ENCODE data around the gene ATP8A1.
"Not testable (repeated sequence)": the region's sequence is repeated elsewhere in the genome, so short reads cannot be mapped to it uniquely, and the experiment has no call there.

ATP8A1 gene

DNA sequence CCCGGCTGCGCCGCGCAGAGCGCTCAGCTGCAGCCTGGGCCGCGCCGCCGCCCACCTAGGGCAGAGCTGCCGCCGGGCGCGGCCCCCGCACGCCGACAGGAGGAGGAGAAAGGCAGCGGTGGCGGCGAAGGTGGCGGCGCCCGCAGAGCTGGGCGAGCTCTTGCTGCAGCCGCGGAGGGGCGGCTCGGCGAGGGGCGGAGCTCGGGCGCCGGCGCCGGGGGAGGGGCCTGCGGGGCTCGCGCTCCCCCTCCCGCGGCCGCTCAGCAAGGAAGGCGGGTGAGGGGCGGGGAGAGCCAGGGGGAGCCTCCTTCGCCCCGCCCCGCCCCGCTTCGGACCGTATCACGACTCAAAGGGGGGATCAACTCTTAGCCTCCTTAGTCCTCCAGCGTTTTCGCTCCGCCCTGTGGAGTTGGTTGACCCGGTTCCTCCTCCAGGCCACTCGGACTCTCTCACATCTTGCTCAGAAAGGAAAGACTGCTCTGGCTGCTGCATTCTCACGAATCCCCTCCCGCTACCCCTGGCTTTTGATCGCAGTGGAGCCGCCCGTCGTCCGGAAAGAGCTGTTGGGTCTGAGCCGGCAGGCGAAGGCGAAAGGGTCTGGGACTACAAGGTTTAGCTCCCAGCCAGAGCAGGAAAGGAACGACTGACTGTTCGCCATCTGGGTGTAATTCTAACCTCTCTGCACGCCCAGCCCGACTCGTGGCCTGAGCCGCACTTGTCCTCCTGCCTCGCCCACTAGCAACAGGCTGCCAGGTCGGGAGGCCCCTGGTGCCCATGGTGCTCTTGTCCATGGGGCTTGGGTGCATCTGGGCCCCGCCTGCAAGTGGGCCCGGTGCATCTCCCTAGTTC lies at the start of gene ATP8A1:
Gene ATP8A1 (minus strand): TSS at position 162 of the 849 bp plus-strand sequence. CDS start 232 bp downstream, outside the sequence.
- DNase-seq, result peak; percentile 94

DNA sequence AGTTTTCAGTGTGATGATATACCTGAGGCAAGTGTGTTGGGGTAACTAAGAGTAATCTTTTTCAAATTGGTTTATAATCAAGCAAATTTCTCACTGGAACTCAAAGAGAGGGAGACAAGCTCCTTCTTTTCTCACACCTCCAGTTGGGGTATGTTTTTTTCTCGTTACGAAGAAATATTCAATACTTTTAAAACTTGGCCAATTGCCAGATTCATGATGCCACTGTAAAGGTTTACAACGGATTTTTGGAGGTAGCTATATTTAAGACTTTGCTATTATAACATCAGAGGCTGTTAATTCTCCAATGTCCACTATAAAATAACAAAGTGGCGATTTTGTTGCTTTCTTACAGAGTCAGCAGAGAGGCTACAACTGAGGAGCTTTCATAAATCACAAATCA lies 49.2 kb upstream of the ATP8A1 start:
- no peak for DNase-seq

DNA sequence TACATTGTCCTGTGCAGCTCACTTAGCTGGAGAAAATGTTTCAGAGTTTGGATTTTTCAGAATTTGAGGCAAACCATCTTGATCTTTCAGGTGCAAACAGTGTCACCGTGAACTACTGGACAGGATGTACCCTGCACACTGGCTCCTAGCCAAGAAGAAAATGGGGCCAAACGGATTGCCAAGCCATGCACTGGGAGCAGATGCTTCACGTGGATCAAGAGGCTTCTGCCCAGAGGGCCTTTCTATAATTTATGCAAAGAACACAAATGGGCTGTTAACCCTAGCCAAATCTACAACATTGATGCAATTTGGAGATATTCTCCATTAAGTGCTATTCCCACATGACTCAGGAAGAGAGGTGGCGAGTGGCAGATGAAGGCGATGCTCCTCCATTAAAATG lies 46.9 kb upstream of the ATP8A1 start:
- no peak for DNase-seq

DNA sequence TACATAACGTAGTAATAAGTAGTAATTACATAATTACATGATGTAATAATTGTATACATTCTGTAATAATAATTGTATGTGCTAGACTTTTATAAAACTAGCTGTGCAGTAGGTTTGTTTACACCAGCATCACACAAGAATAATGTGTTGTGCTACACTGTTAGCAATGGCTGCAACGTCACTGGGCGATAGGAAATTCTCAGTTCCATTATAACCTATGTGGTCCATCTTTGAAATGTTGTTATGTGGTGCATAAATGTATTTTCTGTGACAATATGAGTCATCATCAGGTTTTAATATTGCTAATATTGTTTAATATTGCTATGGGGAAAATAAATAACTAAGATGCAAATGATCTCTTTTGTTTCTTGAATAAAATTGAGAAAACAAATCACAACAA lies 46.0 kb upstream of the ATP8A1 start:
- DNase-seq, result no peak

DNA sequence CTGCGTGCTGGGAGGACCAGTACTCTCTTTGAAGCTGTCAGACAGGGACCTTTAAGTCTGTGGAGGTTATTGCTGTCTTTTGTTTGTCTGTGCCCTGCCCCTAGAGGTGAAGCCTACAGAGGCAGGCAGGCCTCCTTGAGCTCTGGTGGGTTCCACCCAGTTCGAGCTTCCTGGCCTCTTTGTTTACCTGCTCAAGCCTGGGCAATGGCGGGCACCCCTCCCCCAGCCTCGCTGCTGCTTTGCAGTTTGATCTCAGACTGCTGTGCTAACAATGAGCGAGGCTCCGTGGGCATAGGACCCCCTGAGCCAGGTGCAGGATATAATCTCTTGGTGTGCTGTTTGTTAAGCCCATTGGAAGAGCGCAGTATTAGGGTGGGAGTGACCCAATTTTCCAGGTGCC lies 44.9 kb upstream of the ATP8A1 start:
- not testable (repeated sequence) for DNase-seq

DNA sequence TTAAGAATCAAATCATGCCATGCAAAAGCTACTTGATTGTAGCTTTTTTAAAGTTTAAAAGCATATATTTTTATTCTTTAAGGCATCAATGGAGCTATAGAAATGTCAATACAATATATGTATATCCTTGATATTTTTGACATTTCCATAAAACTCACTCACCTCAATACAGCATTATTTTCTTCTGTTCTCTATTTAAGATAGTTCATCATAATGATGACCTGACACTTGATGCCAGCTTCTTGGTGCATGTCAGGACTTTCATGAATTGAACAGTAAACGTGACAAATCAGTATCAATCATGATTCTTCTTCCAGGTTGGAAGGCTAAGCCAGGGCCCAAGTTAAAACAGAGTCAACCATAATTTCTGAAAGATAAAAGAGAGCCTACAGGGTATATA lies 33.6 kb upstream of the ATP8A1 start:
- DNase-seq, result no peak

DNA sequence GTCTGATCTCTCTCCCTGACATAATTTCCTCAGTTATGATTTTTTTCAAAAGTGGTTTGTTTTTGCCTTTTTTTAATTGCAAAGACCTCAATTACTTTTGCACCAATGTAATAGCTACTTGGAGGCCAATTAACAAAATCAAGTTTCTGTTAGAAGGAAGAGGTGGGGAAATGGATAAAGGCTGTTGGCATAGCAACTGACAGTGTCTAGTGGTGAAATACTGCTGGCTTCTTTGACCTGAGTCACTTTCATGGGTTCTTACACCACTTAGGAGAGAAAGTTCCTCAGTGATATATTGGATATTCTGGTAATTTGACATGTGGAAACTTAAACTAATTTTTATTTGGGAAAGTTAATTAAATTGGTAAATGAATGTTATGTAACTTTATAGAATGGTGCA lies 26.5 kb upstream of the ATP8A1 start:
- no peak for DNase-seq

DNA sequence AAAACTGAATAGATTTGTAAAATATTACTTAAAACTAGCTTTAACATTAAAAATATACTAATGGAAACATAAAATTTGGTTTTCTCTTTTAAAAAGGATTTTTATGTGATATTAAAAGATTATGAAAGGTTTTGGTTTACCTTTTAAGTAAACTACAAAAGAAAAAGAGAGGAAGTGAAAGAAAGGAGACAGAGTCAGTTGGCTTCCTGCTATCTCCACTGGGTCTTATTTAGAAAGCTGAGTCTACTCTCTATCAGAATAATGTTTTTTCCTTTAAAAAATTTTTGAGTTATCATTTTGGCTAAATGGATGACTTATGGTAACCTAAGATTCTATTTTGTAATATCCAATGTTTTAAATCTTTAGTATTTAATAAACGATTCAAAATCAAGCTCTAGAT lies 21.6 kb upstream of the ATP8A1 start:
- DNase-seq, result no peak

DNA sequence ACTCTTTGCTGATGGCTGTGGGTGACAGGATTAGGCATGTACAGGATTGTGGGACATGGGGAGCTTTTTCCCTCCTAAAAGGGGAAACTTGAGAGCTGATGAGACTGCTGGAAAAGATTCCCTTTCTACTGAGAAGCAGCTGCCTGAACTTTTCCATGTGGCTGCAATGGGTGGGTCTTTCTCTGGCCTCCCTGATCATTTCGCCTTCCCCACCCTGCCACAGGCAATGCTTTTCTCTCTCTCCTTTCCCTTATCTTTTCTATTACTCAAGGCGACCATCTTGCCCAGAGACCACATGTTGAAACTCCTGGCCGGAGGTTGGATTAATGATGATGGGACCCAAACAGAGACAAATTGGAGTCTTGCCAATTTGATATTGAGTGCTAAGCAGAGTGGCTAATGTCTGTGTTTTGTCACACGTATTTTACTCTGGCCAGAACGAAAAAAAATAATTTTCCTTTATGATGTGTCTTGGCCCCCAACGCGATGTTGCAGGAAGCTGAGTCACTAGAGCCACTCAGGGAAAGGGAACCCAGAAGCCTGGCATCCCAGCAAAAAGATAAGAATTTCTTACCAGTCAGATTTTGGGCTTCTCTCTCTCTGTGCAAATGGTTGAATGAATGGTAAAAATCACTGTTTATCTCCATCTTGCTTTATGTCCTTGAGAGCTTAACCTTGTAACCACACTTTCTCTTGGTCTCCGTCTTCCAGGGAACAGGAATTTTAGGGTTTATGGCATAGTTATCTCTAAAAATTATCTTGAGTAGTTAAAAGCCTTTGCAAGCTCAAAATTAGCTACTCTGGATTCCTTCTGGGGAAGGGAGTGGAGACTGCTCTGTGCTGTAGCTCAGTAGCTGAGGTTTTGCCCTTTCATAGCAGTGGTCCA lies 19.4 kb upstream of the ATP8A1 start:
- no peak for DNase-seq

DNA sequence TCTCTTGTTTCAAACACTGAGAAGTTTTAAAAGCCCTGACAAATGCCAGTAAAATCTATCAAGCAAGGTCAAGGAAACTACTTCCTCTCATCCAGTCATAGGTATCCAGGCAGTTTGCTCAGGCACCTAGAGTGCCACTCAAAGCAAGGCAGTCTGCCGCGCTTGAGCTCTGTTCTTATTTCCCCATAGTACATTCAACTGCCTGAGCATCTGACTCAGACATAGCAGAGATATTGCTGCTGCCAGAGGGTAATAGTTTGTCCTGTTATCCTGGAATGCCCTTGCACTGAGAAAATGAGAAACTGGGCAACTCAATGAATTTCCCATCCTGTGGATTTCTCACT lies 16.1 kb upstream of the ATP8A1 start:
- DNase-seq, result peak; percentile 6

DNA sequence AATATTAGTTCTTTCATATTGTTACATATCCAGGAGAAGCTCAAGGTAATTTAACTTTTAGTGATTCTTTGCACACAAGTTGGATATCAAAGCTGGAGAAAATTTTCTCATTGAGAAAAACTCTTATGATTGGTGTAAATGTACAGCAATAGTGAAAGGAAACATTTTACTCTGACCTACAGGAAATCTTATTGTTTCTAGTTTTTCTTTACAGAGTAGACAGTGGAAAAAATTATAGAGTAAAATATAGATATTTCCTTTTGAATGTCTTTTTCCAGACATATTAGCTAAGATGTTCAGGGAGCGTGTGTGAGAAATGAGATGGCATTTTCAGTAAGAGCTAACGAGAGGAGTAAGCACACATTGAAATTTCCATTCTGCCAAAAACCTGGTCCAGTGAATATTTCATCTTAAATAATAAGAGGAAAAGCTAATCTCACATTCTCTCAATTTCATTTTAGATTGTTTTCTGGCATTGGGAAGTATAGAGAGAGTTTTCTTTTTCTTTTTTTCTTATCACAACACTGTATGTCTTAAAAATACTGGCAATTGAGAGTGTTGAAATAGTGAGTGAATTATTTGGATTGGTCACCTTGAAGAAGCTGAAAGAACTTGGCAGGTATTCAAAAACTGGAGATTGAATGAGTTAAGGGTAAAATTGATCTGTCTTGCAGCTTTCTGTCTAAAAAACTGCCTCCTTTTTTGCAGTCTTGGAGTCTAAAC lies 15.6 kb upstream of the ATP8A1 start:
- DNase-seq, result peak; percentile 23

DNA sequence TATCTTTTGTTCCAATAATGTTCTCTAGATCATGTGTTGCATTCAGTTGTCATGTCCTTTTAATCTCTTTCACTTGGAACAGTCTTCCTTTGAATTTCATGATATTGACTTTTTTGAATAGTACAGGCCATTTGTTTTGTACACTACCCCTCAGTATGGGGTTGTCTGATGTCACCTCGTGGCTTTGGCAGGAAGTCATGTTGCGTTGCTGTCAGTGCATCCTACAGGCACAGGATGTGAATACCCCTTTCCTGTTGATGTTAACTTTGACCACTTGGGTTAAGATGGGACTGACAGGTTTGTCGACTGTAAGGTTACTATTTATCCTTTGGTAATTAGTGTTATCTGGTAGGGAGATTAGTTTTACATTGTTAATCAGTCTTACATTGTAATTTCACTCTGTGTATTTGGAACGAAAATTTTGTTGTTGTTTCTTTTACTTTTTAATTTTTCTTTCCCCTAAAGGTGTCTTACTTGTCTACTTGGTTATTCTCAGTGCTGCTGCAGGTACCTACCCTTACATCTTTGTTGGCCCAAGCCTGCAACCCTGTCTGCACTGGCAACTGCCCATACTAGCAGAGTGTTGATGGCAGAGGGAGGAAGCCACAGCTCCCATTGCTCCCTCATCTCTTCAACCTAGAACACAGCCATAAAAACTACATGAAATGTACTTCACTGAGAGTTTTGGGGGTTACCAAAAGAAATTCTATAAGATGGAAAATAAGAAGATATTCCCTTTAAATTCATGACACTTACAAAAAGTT lies 14.7 kb upstream of the ATP8A1 start:
- DNase-seq, result peak; percentile 68

DNA sequence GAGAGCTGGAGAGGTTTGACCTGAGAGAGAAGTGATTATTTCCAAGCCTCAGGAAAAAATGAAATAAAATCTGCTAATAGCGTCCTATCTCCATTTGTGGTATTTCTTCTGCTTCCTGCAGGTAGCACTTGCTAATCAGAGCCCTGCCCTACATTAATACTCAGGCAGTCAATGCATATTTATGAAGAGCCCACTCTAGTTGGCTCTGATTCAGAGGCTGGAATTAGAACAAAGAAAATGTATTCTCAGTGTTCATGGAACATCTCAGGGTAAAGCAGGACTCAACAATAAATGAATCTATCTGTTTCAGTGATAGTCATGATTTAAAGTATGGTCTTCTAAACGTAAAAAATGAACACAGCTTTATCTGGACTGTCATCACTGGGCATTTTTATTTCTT lies 1.4 kb upstream of the ATP8A1 start:
- DNase-seq, result no peak

DNA sequence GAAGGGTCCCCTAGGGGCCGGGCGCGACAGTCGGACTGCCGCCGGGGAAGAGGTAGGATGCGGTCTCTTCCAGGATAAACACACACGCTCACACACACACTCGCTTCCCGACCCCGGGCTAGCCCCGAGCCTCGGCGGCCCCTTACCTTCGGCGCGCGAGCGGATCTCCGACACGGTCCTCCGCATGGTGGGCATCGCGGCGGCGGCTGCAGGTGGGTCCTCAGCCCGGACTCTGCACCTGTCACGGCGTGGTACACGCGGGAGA lies 294 bp downstream of the ATP8A1 start:
- DNase-seq, result no peak

DNA sequence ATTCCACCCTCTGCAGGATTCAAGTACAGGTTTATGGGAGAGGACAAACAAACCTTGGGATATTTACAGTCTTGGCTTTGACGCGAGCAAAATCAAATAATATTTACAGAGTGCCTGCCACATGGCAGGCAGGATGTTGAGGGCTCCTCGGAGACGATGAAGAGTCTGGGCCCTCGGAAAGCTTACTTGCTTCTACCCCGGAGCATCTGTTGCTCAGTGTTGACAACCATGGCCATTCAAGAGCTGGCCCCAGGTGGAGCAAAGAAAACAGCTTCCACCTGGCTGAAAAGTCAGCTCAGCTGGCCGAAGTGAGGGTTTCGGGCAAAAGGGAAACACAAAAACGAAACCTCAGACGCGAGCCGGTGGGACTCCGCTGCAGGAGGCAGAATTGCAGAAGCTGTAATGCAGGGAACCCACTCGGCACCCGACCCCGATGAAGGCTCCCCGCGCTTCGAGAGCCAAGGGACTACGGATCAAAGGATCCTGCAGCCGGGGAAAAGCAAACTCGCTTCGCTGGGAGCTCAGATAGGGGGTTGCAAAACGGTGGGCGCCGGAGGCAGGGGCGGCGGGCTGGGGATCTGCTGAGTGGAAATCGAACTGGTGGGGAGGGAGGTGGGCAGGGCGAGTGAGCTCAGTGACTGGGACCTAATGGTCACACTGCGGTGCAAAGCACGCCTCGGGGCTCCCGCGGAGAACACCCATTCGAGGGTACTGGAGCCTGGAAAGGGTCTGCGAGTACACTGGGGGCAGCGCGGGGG lies 805 bp downstream of the ATP8A1 start:
- DNase-seq, result peak; percentile 50

DNA sequence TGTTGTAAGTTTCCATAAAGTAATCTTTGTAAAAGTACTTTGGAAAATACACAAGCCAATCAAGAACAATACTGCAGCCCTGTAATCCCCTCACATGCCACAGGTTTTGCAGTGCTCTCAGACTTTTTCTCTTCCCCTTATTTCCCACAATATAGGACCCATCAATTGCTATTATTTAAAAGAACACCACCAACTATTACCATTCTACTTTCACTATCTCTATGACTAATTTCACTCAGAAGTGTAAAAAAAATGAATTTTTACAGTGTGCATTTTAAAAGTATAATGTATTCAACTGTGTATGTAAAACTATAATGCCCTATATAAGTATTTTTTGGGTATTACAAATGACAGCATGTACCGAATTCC lies 1.7 kb downstream of the ATP8A1 start:
- no peak for DNase-seq

DNA sequence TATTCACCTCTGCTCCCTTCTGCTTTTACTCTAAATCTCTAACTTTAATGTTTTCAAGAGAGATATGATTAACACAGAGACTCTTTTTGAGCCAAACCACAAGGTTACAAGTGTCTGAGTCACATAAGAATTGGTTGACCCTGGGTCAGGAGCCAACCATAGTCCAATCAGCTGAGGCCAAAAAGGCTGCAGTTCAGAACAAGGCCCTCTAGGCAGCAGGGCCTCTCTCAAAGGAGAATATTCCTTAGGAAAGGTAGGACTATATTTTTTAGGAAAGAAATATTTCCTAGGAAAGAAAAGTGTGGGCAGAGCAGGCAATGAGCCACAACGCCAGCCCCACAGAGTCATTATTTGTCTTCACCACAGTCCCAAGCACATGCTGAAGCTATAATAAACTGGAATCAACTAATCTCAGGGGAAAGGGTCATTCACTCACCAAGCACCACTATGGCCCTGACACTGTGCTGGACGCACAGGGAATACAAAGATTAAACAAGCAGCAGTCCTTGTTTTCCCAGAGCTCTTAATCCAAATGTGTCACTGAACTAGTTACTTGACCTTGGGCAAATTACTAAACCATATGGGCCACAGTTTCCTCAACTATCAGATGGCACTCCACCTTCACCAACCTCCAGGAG lies 2.2 kb downstream of the ATP8A1 start:
- peak; percentile 55 for DNase-seq

DNA sequence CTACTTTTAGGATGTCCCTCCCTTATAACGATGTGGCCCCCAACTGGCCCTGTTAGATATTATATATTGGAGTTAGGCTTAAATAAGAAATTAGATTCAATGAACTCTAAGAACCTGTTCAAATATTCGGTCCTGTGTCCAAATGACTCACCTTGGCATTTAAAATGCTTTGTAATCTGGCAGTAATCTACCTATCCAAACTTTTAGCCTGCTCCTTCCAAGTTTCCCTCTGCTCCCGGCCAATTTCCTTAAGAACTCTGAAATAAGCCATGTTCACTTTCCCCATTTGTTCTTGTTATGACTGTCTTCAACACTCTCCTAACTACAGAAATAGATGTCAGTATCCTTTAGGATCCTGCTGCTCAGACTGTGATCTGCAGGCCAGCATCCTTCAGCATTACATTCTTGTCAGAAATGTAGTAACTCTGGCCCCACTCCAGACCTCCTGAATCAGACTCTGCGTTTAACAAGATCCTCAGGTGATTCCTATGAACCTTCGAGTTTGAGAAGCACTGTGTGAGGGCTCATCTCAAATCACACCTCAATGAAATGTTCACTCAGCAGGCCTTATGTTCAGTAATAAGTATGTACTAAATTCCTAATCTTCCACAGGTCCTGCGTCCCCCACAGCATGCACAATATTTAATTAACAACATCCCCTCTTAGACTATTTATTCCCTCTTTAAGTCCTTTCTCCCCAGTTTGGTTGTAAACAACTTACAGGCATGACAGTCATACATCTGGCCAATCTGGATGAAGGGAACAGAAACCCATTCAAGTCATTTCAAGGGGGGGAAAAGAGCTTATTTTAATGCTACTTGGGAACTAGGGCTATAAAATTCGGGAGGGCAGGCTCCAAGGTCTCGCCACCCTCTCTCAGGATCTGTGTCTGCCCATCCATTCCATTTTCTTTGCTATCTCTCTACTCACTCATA lies 3.0 kb downstream of the ATP8A1 start:
- no peak for DNase-seq

DNA sequence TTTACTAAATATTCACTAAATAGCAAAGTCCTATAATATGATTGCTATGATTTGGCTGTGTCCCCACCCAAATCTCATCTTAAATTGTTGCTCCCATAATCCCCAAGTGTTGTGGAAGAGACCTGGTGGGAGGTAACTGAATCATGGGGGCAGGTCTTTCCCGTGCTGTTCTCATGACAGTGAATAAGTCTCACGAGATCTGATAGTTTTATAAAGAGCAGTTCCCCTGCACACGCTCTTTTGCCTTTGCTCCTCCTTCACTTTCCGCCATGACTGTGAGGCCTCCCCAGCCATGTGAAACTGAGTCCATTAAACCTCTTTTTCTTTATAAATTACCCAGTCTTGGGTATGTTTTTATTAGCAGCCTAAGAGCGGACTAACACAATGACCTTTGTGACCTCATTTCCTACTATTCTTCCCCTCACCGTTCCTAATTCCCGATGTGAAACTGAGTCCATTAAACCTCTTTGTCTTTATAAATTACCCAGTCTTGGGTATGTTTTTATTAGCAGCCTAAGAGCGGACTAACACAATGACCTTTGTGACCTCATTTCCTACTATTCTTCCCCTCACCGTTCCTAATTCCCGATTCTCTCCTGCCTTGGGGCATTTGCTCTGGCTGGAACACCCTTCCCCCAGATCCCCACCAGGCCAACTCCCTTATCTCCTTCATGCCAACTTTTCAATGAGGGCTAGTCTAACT lies 4.2 kb downstream of the ATP8A1 start:
- not testable (repeated sequence) for DNase-seq

DNA sequence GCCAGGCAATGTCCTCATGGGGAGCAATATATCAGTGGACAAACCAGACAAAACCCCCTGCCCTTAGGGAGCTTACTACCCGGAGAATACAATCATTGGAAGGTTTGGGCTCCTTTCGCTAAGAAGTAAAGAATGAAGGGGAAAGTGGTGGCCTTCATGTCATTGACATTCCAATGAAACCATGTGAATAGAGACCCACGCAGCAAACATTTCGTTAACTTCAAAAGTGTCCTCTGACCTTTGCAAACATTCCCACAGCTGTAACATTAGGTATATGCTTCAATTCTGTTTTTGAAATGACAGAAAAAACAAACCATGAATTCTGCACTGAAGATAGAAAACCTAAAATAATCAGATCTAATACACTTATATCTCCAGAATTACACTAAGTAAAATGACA lies 7.0 kb downstream of the ATP8A1 start:
- DNase-seq, result no peak

All from activated CD4-positive, alpha-beta T cell treated with anti-CD3 and anti-CD28 coated beads, Interleukin-2, Interleukin-6, amounts not matched to agents 100 ng/mL and 50 ng/mL, durations not matched to agents 16 hours and 8 hours (primary cell).